Measurements from ENCODE around the gene DKKL1.

GRCh38 chr19:49328741-49329140 is 34.9 kb upstream of the DKKL1 start:
- TF ChIP-seq CTCF (conservative IDR thresholded peaks at IDR 0.05; ENCODE audit: low read depth in 2 of 2) (no peak), CREB1 (CRISPR knock-in tag; IDR thresholded peaks at IDR 0.05; ENCODE audit: low read depth) (no peak), ETS1 (IDR thresholded peaks at IDR 0.05) (no peak)

Data from GM23338 (cell line).